PFSK-1 (cell line): ENCODE measurements around the gene IDI1.

Source experiments
- FOXP2 ChIP-seq: optimal IDR thresholded peaks from 2 replicates; pipeline ENCODE3; 2011; ENCODE audit warnings: borderline replicate concordance, control low read depth, inconsistent platforms; ENCODE audit not compliant: insufficient read depth; ENCODE audit errors: extremely low read length, extremely low read depth
- POLR2AphosphoS5 ChIP-seq: IDR thresholded peaks from 2 replicates; pipeline ENCODE4 v1.6.1; 2012; ENCODE audit warnings: low read depth, mild to moderate bottlenecking, control low read depth, low read length, moderate library complexity
- SIN3A ChIP-seq: IDR thresholded peaks from 2 replicates; pipeline ENCODE4 v1.6.1; 2012; ENCODE audit warnings: mild to moderate bottlenecking, low read length, moderate library complexity, borderline replicate concordance; ENCODE audit not compliant: insufficient read depth
- TAF1 ChIP-seq: IDR thresholded peaks from 2 replicates; pipeline ENCODE4 v1.6.1; 2012; ENCODE audit warnings: low read length, control low read depth, borderline replicate concordance; ENCODE audit not compliant: insufficient read depth
- TF ChIP-seq, protein P1 (sequence below), 2 experiments: IDR thresholded peaks; 2 replicates each; pipeline versions ENCODE4 v1.6.1 to v1.8.0; 2011 to 2012; ENCODE audit warnings: low read depth in 2 of 2, low read length in 2 of 2, control low read depth in 1 of 2, inconsistent platforms in 1 of 2, mild to moderate bottlenecking in 1 of 2, moderate library complexity in 1 of 2; ENCODE audit not compliant: insufficient read depth in 1 of 2

Gene IDI1

DNA sequence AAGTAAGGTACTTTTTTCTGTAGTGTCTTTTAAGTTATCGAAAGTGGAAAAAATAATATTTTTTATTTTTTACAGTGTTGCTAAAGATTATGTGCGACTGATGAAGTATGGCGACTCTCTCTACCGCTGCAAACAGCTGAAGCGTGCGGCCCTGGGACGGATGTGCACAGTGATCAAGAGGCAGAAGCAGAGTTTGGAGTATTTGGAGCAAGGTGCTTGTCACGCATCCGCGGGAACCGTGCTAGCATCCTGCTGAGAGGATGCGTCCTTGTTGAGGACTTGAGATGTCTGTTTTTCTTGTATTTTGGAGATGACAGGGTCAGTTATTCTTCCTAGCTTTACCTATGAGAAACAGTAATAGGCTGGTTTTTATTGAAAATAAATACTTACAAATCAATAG lies 52.9 kb downstream of the IDI1 start:
- TF ChIP-seq SIN3A: no peak
- no peak for TF ChIP-seq FOXP2
- no peak for TF ChIP-seq POLR2AphosphoS5
- TF ChIP-seq TAF1: no peak
- TF ChIP-seq, protein P1, sequence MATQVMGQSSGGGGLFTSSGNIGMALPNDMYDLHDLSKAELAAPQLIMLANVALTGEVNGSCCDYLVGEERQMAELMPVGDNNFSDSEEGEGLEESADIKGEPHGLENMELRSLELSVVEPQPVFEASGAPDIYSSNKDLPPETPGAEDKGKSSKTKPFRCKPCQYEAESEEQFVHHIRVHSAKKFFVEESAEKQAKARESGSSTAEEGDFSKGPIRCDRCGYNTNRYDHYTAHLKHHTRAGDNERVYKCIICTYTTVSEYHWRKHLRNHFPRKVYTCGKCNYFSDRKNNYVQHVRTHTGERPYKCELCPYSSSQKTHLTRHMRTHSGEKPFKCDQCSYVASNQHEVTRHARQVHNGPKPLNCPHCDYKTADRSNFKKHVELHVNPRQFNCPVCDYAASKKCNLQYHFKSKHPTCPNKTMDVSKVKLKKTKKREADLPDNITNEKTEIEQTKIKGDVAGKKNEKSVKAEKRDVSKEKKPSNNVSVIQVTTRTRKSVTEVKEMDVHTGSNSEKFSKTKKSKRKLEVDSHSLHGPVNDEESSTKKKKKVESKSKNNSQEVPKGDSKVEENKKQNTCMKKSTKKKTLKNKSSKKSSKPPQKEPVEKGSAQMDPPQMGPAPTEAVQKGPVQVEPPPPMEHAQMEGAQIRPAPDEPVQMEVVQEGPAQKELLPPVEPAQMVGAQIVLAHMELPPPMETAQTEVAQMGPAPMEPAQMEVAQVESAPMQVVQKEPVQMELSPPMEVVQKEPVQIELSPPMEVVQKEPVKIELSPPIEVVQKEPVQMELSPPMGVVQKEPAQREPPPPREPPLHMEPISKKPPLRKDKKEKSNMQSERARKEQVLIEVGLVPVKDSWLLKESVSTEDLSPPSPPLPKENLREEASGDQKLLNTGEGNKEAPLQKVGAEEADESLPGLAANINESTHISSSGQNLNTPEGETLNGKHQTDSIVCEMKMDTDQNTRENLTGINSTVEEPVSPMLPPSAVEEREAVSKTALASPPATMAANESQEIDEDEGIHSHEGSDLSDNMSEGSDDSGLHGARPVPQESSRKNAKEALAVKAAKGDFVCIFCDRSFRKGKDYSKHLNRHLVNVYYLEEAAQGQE (IDR thresholded peaks at IDR 0.05; ENCODE audit: insufficient read depth in 1 of 2, low read depth in 2 of 2, low read length in 2 of 2): no peak

DNA sequence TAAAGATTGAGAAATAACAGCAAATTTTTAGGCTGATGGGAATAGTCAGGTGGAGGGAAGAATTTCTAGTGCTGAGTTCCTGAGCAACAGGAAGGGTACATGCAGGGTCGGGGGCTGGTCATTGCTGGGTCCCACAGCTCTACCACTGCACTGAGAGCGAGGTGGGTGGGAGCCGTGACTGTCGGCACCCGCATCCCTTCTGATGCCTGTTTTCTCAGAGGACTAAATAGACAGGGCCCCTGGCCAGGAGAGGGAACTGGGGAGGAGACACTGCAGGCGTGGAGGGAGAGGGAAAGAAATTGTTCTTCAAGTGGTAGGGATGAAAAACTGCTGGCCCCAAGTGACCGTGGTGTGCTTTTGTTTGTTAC lies 53.4 kb downstream of the IDI1 start:
- TF ChIP-seq POLR2AphosphoS5 (0 out of 2 replicates have a peak, but pooled peaks have one; percentile 40), SIN3A (no peak)

DNA sequence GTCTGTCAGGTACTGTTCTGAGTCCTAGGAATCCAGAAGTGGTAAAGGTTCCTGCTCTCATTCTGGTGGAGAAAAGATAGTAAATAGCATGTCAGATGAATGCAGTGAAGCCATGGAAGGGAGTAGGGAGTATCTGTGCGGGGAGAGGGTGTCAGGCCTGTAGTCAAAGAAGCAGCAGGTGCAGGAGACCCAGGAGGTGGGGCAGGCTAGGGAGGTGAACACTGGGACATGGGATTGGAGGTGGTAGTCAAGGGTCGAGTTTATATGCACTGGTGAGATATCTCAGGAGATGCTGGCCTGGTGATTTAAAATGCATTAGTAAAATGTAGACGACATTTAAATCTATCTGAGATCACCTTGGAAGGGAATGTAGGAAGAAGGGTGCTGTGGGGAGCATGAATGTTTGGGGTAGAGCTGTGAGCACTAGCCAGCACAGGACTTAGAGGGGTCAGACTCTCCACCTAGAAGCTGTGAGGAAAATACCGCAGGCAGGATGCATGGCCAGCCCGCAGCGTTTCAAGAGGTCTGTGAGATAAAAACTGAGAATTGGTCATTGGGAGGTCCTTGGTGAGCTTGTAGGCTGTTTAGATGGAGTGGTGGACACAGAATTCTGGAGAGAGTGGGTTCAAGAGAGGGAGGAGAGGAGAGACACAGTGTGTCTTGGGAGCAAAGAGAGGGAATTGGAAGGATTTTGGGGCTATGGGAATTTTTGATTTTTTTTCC lies 53.9 kb downstream of the IDI1 start:
- TF ChIP-seq, protein P1 (IDR thresholded peaks at IDR 0.05; ENCODE audit: insufficient read depth in 1 of 2, low read depth in 2 of 2, low read length in 2 of 2): no peak
- TF ChIP-seq POLR2AphosphoS5: no peak
- no peak for TF ChIP-seq FOXP2
- TF ChIP-seq TAF1: no peak
- no peak for TF ChIP-seq SIN3A

DNA sequence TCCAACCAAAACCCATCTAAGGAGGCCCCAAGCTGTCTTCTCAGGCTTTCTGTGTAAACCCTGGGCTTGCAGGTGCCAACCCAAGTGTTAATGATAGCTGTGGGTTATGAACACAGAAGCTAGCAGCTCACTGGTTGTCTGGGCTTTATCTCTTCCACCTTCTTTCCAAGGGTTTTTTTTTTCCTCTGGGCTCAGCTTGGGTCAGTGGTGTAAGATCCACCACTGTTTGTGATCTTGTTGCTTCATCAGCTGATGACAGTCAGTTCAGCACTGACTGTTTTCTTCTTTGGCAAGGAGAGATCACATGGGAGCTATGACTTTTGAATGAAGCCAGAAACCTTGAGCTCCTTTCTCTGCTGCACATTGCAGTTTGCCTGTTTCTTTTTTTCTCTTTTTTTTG lies 56.0 kb downstream of the IDI1 start:
- TF ChIP-seq FOXP2 (no peak), POLR2AphosphoS5 (no peak), SIN3A (no peak), TAF1 (no peak)
- TF ChIP-seq, protein P1 (IDR thresholded peaks at IDR 0.05; ENCODE audit: insufficient read depth in 1 of 2, low read depth in 2 of 2, low read length in 2 of 2): no peak

DNA sequence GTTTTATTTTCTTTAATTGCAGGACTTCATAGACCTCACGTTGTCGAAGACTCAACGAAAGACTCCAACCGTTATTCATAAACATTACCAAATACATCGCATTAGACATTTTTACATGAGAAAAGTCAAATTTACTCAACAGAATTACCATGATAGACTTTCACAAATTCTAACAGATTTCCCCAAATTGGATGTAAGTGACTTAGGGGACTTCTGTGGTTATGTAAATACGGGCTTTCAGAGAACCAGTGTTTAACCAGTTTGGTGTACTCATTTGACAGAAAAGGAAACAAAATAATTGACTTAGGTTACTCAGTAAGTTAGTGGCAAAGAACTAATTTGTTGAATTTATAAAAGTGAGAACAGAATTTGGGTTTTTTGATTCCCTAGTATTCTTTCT lies 56.5 kb downstream of the IDI1 start:
- no peak for TF ChIP-seq SIN3A
- no peak for TF ChIP-seq TAF1
- TF ChIP-seq FOXP2: no peak
- no peak for TF ChIP-seq POLR2AphosphoS5
- TF ChIP-seq, protein P1 (IDR thresholded peaks at IDR 0.05; ENCODE audit: insufficient read depth in 1 of 2, low read depth in 2 of 2, low read length in 2 of 2): no peak
